ENCODE results near the gene GLYR1.

DNA sequence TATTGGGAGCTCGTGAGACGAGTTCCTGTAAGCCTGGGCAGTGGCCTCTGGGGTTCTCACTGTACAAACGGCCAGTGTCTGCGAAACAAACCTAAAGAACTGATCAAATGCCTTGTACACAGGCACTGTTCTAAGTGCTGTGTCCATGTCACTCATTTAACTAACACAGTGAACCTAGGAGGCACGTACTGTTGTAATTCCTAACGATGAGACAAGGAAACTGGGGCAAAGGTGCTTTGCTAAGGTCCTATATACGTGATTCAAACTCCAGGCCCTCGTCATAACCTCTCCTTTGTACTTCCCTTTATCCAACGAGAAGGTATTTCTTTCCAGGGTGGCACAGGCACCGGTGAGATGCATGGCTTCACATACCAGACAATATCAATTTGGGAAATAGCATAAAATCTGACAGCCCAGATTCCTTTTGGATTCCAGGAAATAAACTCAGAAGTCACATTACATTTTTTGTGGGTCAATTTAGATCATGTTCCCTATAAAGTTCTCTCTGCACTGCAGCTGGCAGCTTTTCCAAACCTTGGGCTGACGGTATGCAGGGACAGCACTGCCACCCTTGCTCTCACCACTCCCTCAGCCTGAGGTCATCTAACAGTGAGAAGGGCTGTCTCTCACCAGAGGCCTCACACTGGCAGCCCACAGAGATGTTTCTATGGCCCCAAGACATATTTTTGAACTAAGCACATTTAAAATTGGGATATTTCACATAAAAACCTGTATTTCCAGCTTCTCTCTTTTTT is 18.3 kb downstream of the GLYR1 start:
- TF ChIP-seq POLR2A (IDR thresholded peaks at IDR 0.05; ENCODE audit: low read depth) (no peak), EP300 (IDR thresholded peaks at IDR 0.05) (no peak), POLR2AphosphoS5 (IDR thresholded peaks at IDR 0.05) (no peak)
- TF ChIP-seq, protein P1, sequence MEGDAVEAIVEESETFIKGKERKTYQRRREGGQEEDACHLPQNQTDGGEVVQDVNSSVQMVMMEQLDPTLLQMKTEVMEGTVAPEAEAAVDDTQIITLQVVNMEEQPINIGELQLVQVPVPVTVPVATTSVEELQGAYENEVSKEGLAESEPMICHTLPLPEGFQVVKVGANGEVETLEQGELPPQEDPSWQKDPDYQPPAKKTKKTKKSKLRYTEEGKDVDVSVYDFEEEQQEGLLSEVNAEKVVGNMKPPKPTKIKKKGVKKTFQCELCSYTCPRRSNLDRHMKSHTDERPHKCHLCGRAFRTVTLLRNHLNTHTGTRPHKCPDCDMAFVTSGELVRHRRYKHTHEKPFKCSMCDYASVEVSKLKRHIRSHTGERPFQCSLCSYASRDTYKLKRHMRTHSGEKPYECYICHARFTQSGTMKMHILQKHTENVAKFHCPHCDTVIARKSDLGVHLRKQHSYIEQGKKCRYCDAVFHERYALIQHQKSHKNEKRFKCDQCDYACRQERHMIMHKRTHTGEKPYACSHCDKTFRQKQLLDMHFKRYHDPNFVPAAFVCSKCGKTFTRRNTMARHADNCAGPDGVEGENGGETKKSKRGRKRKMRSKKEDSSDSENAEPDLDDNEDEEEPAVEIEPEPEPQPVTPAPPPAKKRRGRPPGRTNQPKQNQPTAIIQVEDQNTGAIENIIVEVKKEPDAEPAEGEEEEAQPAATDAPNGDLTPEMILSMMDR (IDR thresholded peaks at IDR 0.05) = no peak

Data from esophagus muscularis mucosa (tissue), 4 donors.